ENCODE results near the gene GNAL. TPM values are rescaled to one million over a fixed set of nuclear protein-coding genes. Genes with fewer than 3 reads are reported as not detected.

The GNAL gene
- total and polyA plus RNA-seq, 4 donors, result 0.15 to 0.92 (median 0.72) TPM

DNA sequence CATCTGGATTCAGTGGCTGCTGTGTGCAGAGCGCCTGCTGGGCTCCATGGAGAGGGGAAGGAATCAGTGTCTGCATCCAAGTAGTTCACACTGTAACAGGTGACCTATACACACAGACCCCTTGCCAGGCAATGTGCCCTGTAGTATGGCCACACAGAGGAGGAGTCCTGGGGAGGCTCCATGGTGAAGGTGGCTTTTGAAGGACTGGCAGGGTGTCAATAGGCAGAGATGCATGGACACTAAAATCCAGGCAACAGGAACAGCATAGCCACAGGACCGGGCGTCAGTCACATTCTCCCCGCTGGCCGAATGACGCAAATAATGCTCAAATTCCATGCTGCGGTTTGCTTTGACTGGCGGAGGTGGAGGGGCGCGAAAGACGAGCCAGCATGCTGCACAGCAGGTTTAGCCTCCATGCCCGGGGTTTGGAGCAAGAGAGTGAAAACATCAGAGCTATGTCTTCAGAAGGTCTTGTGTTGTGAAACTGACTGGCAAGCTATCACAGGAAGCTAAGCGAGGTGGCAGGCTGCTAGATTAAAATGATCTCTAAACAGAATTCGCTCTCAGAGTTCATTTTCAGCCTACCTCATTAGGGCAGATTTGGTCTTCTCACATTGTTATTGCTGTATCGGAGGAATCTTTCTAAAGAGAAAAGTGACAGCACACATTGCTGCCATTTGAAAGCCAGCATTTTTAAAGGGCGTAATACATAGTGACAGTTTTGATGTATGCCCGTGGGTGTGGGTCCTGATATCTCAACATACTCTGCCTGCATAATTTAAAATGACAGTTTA is 161.0 kb downstream of the GNAL start:
- 11% methylated on average over 17 of the region's 17 CpGs for WGBS
- H3K9me3 ChIP-seq (ENCODE audit: control insufficient read depth in 4 of 4, low read length in 3 of 4), result no peaks in the 10 kb centered on the region
- H3K36me3 ChIP-seq (ENCODE audit: control insufficient read depth in 4 of 4, insufficient read depth in 3 of 4, low read depth in 1 of 4, low read length in 3 of 4), result no peaks in the 10 kb centered on the region
- H3K27me3 ChIP-seq (ENCODE audit: control insufficient read depth in 4 of 4, insufficient read depth in 4 of 4, low read length in 3 of 4), result no peaks in the 10 kb centered on the region
- peaks cover 0 to 32% (median 22%) of the 10 kb centered on the region in 4 donors for H3K4me1 ChIP-seq (ENCODE audit: control insufficient read depth in 4 of 4, insufficient read depth in 4 of 4, low read length in 3 of 4)
- H3K27ac ChIP-seq (ENCODE audit: low read depth in 1 of 2, low read length in 2 of 2), result peak overlapping the region; percentile 91 to 95
- peak; percentile 60 for DNase-seq (ENCODE audit: low spot score)
- peak overlapping the region; percentile 81 to 93 for H3K9ac ChIP-seq (ENCODE audit: low read depth in 1 of 2, low read length in 2 of 2)
- peak overlapping the region; percentile 73 to 95 (median 94) for H3K4me3 ChIP-seq (ENCODE audit: low read depth in 1 of 3, low read length in 3 of 3)
- TF ChIP-seq, protein P1, sequence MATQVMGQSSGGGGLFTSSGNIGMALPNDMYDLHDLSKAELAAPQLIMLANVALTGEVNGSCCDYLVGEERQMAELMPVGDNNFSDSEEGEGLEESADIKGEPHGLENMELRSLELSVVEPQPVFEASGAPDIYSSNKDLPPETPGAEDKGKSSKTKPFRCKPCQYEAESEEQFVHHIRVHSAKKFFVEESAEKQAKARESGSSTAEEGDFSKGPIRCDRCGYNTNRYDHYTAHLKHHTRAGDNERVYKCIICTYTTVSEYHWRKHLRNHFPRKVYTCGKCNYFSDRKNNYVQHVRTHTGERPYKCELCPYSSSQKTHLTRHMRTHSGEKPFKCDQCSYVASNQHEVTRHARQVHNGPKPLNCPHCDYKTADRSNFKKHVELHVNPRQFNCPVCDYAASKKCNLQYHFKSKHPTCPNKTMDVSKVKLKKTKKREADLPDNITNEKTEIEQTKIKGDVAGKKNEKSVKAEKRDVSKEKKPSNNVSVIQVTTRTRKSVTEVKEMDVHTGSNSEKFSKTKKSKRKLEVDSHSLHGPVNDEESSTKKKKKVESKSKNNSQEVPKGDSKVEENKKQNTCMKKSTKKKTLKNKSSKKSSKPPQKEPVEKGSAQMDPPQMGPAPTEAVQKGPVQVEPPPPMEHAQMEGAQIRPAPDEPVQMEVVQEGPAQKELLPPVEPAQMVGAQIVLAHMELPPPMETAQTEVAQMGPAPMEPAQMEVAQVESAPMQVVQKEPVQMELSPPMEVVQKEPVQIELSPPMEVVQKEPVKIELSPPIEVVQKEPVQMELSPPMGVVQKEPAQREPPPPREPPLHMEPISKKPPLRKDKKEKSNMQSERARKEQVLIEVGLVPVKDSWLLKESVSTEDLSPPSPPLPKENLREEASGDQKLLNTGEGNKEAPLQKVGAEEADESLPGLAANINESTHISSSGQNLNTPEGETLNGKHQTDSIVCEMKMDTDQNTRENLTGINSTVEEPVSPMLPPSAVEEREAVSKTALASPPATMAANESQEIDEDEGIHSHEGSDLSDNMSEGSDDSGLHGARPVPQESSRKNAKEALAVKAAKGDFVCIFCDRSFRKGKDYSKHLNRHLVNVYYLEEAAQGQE (IDR thresholded peaks at IDR 0.05), result no peak
- no peak for TF ChIP-seq FOXA1 (IDR thresholded peaks at IDR 0.05)
- TF ChIP-seq EGR1 (IDR thresholded peaks at IDR 0.05; ENCODE audit: low read depth in 2 of 2), result no peak
- TF ChIP-seq GABPA (IDR thresholded peaks at IDR 0.05 in 1 of 2, conservative IDR thresholded peaks at IDR 0.05 in 1 of 2), result no peak
- TF ChIP-seq HNF4A (conservative IDR thresholded peaks at IDR 0.05), result peak in 1 of 2 donors; percentile 35
- TF ChIP-seq YY1 (IDR thresholded peaks at IDR 0.05), result peak; percentile 77
- TF ChIP-seq, protein P2, sequence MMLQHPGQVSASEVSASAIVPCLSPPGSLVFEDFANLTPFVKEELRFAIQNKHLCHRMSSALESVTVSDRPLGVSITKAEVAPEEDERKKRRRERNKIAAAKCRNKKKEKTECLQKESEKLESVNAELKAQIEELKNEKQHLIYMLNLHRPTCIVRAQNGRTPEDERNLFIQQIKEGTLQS (IDR thresholded peaks at IDR 0.05), result no peak
- TF ChIP-seq HNF4G (IDR thresholded peaks at IDR 0.05), result no peak
- TF ChIP-seq SP1 (IDR thresholded peaks at IDR 0.05), result peak; percentile 44
- no peak for TF ChIP-seq JUND (IDR thresholded peaks at IDR 0.05)
- TF ChIP-seq, protein P3, sequence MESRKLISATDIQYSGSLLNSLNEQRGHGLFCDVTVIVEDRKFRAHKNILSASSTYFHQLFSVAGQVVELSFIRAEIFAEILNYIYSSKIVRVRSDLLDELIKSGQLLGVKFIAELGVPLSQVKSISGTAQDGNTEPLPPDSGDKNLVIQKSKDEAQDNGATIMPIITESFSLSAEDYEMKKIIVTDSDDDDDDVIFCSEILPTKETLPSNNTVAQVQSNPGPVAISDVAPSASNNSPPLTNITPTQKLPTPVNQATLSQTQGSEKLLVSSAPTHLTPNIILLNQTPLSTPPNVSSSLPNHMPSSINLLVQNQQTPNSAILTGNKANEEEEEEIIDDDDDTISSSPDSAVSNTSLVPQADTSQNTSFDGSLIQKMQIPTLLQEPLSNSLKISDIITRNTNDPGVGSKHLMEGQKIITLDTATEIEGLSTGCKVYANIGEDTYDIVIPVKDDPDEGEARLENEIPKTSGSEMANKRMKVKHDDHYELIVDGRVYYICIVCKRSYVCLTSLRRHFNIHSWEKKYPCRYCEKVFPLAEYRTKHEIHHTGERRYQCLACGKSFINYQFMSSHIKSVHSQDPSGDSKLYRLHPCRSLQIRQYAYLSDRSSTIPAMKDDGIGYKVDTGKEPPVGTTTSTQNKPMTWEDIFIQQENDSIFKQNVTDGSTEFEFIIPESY (IDR thresholded peaks at IDR 0.05), result no peak
- TF ChIP-seq NR2F2 (IDR thresholded peaks at IDR 0.05), result no peak
- TF ChIP-seq, protein P4, sequence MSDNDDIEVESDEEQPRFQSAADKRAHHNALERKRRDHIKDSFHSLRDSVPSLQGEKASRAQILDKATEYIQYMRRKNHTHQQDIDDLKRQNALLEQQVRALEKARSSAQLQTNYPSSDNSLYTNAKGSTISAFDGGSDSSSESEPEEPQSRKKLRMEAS (IDR thresholded peaks at IDR 0.05), result peak; percentile 9
- TF ChIP-seq, protein P5, sequence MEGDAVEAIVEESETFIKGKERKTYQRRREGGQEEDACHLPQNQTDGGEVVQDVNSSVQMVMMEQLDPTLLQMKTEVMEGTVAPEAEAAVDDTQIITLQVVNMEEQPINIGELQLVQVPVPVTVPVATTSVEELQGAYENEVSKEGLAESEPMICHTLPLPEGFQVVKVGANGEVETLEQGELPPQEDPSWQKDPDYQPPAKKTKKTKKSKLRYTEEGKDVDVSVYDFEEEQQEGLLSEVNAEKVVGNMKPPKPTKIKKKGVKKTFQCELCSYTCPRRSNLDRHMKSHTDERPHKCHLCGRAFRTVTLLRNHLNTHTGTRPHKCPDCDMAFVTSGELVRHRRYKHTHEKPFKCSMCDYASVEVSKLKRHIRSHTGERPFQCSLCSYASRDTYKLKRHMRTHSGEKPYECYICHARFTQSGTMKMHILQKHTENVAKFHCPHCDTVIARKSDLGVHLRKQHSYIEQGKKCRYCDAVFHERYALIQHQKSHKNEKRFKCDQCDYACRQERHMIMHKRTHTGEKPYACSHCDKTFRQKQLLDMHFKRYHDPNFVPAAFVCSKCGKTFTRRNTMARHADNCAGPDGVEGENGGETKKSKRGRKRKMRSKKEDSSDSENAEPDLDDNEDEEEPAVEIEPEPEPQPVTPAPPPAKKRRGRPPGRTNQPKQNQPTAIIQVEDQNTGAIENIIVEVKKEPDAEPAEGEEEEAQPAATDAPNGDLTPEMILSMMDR (IDR thresholded peaks at IDR 0.05; ENCODE audit: low read depth, low read length, missing input control), result no peak
- TF ChIP-seq RAD21 (IDR thresholded peaks at IDR 0.05), result no peak
- no peak for TF ChIP-seq RXRA (IDR thresholded peaks at IDR 0.05)
- TF ChIP-seq TAF1 (conservative IDR thresholded peaks at IDR 0.05), result peak; percentile 48
- no peak for TF ChIP-seq FOXA2 (IDR thresholded peaks at IDR 0.05)

Measured in liver (tissue), 9 donors.